CD8-positive, alpha-beta memory T cell (primary cell): Measurements from ENCODE around the gene CLEC11A. TPM values are rescaled to one million over a fixed set of nuclear protein-coding genes. Genes with fewer than 3 reads are reported as not detected.

Experiments
- CTCF ChIA-PET: fragments of 350-600 bp; sonication (Branson Sonifier 250); formaldehyde crosslinking; loops from one replicate; lab custom pipeline; 2021; ENCODE audit warnings: antibody characterized with exemption; lab: Charles Lee
- POLR2A ChIA-PET: fragments of 350-600 bp; sonication (Branson Sonifier 250); formaldehyde crosslinking; loops from one replicate; lab custom pipeline; 2021; ENCODE audit warnings: antibody characterized with exemption; lab: Charles Lee
- DNase-seq, 5 donors: peaks; one replicate each; pipeline versions ENCODE4 v3.0.0 to v3.0.0-alpha.2; 2020 to 2022; ENCODE audit warnings: mixed read lengths in 1 of 5
- H3K27ac ChIP-seq: one replicate; pipeline ENCODE4 v1.7.0; 2013; ENCODE audit warnings: low read depth, mild to moderate bottlenecking, low read length, moderate library complexity
- H3K27me3 ChIP-seq: 2 replicates; pipeline ENCODE4 v1.7.0; 2013; ENCODE audit warnings: low read length, mild to moderate bottlenecking; ENCODE audit not compliant: insufficient read depth, poor library complexity, severe bottlenecking
- H3K36me3 ChIP-seq: 2 replicates; pipeline ENCODE4 v1.7.0; 2013; ENCODE audit warnings: mild to moderate bottlenecking, low read length, moderate library complexity; ENCODE audit not compliant: insufficient read depth
- H3K4me1 ChIP-seq: 2 replicates; pipeline ENCODE4 v1.7.0; 2013; ENCODE audit warnings: mild to moderate bottlenecking, low read length, moderate library complexity; ENCODE audit not compliant: insufficient read depth
- H3K4me3 ChIP-seq: 2 replicates; pipeline ENCODE4 v1.7.0; 2013; ENCODE audit warnings: mild to moderate bottlenecking, low read length
- H3K9me3 ChIP-seq: 2 replicates; pipeline ENCODE4 v1.7.0; 2013; ENCODE audit warnings: mild to moderate bottlenecking, low read length
- H3K27ac Mint-ChIP-seq, 8 donors: one replicate each; pipeline ENCODE4 v1.8.0; 2020 to 2021; ENCODE audit warnings: mixed read lengths in 8 of 8, mild to moderate bottlenecking in 6 of 8, inconsistent platforms in 3 of 8, moderate library complexity in 3 of 8
- H3K27me3 Mint-ChIP-seq, 2 donors: one replicate each; pipeline ENCODE4 v1.8.0; 2020 to 2021; ENCODE audit warnings: mixed read lengths in 2 of 2, mild to moderate bottlenecking in 1 of 2, moderate library complexity in 1 of 2
- H3K36me3 Mint-ChIP-seq, 3 donors: one replicate each; pipeline ENCODE4 v1.8.0; 2020 to 2021; ENCODE audit warnings: mixed read lengths in 3 of 3, inconsistent platforms in 1 of 3, mild to moderate bottlenecking in 1 of 3
- H3K4me1 Mint-ChIP-seq, 3 donors: one replicate each; pipeline ENCODE4 v1.8.0; 2020 to 2021; ENCODE audit warnings: mixed read lengths in 3 of 3, inconsistent platforms in 1 of 3, mild to moderate bottlenecking in 1 of 3
- H3K4me3 Mint-ChIP-seq, 7 donors: one replicate each; pipeline ENCODE4 v1.8.0; 2020 to 2021; ENCODE audit warnings: mixed read lengths in 7 of 7, mild to moderate bottlenecking in 6 of 7, moderate library complexity in 4 of 7, inconsistent platforms in 2 of 7
- H3K9me3 Mint-ChIP-seq, 5 donors: one replicate each; pipeline ENCODE4 v1.8.0; 2020 to 2022; ENCODE audit warnings: mixed read lengths in 5 of 5, mild to moderate bottlenecking in 3 of 5, moderate library complexity in 2 of 5, inconsistent platforms in 1 of 5
- polyA plus RNA-seq: library from polyadenylated mRNA; unstranded; fragments of 300-500 nt; fragmentation: Illumina TruSeq; gene quantifications from one replicate; pipeline ENCODE4 v1.2.3, GENCODE V29; 2021
- total RNA-seq, 2 experiments: library from RNA; stranded (reverse); gene quantifications; one replicate each; pipeline ENCODE4 v1.2.3, GENCODE V29; 2021

The CLEC11A gene
- total and polyA plus RNA-seq, 3 experiments from 2014 or later = 0.31 to 1.9 (median 0.53) TPM

DNA sequence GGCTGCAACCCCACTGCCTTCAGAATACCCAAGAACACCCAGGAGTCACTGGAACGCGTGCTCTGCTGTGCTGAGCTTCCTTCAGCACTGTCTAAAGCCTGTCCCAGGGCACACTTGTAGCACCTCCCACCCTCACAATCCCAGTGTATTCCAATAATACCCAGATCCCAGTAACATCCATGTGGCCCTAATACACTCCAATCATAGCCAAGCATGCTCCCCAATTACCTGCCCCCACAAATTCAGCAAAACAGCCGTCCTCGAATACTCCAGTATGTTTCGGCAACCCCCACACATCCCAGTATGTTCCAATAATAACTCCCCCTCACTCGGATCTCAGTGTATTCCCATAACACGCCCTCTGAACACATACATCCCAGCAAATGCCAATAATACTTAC, 32.7 kb upstream of the CLEC11A start:
- Histone ChIP-seq H3K36me3 (no peaks in the 10 kb centered on the region), H3K27me3 (peaks cover 20% of the 10 kb centered on the region), H3K27ac (no peak overlapping the region), H3K4me3 (no peak overlapping the region), H3K9me3 (no peaks in the 10 kb centered on the region), H3K4me1 (no peaks in the 10 kb centered on the region)
- Mint-ChIP-seq H3K9me3 (peaks cover 0 to 7% (median 0%) of the 10 kb centered on the region in 5 donors), H3K4me1 (no peaks in the 10 kb centered on the region), H3K27me3 (peaks cover 17 to 57% of the 10 kb centered on the region in 2 donors), H3K36me3 (no peaks in the 10 kb centered on the region), H3K4me3 (no peak overlapping the region), H3K27ac (no peak overlapping the region)
- ChIA-PET CTCF (no interaction called here), POLR2A (no interaction called here)
- DNase-seq = no peak

- Mint-ChIP-seq H3K36me3 (no peaks in the 10 kb centered on the region), H3K27ac (no peak overlapping the region), H3K4me1 (no peaks in the 10 kb centered on the region), H3K4me3 (no peak overlapping the region), H3K27me3 (peaks cover 28 to 68% of the 10 kb centered on the region in 2 donors), H3K9me3 (peaks cover 0 to 4% (median 2%) of the 10 kb centered on the region in 5 donors)
- POLR2A ChIA-PET = no interaction called here
- Histone ChIP-seq H3K27ac (no peak overlapping the region), H3K27me3 (peaks cover 20% of the 10 kb centered on the region), H3K4me3 (no peak overlapping the region), H3K9me3 (no peaks in the 10 kb centered on the region), H3K36me3 (no peaks in the 10 kb centered on the region), H3K4me1 (no peaks in the 10 kb centered on the region)
- DNase-seq = no peak
- CTCF ChIA-PET = no interaction called here
Measured at GRCh38 chr19:50693064-50693975, 29.8 kb upstream of the CLEC11A start.

DNA sequence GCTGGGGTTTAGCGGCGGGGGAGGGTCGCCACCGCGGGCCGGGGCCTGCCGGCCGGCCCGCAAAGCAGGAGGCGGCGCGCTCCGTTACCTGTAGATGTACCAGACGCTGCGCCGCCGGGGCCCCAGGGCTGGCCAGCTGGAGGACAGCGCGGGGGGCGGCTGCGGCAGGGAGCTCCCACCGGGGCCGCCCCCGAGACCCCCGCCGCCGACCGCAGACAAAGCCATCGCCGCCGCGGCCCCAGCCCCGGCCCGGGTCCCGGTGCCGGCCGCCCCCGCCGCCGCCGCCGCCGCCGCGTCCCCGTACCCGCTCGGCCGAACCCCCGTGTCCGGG, 28.4 kb upstream of the CLEC11A start:
- DNase-seq = no peak
- no peak overlapping the region for H3K4me3 ChIP-seq
- H3K36me3 ChIP-seq = no peaks in the 10 kb centered on the region
- peaks cover 20% of the 10 kb centered on the region for H3K27me3 ChIP-seq
- POLR2A ChIA-PET = no interaction called here
- no peak overlapping the region for H3K27ac Mint-ChIP-seq
- H3K27ac ChIP-seq = no peak overlapping the region
- H3K36me3 Mint-ChIP-seq = no peaks in the 10 kb centered on the region
- peaks cover 0 to 5% (median 2%) of the 10 kb centered on the region in 5 donors for H3K9me3 Mint-ChIP-seq
- no peaks in the 10 kb centered on the region for H3K9me3 ChIP-seq
- H3K4me3 Mint-ChIP-seq = no peak overlapping the region
- peaks cover 31 to 73% of the 10 kb centered on the region in 2 donors for H3K27me3 Mint-ChIP-seq
- CTCF ChIA-PET = no interaction called here
- no peaks in the 10 kb centered on the region for H3K4me1 ChIP-seq
- no peaks in the 10 kb centered on the region for H3K4me1 Mint-ChIP-seq

DNA sequence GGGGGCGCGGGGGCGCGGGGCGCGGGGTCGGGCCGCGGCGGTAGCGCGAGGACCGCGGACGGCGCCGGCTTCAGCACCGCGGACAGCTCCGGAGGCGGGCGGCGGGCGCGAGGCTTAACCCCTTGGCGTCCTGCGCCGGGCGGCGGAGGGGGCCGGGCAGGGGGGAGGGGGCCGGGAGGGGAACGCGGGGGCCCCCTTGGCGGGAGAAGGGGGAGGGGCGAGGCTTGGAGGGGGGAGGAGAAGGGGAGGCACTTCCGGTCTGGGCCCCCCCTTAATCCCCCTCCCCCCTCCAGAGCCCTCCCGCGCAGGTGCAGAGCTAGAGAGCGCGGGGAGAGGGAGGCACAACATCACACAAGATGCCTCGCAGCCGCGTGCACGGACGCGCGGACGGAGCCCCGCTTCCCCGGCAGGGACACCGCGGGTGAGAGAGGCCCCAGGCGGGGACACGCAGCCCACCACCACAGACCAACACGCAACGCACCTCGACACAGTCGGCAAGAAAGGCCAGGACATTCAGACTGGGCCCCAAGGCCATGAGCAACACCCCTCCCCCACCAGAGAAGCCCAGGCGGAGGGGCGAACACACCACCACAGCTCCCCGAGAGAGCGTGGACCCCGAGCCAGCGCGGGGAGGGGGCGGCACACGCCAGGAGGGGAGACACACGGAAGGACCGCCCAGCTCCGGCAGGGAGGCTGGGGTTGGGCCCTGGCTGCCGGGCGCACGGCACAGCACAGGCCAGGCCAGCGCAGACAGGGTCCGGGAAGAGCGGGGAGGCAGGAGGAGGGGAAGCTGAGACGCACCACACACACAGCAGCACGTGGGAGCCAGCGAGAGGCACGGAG, 27.7 kb upstream of the CLEC11A start:
- Mint-ChIP-seq H3K27me3 (peaks cover 31 to 71% of the 10 kb centered on the region in 2 donors), H3K27ac (no peak overlapping the region), H3K36me3 (no peaks in the 10 kb centered on the region), H3K9me3 (peaks cover 0 to 5% (median 2%) of the 10 kb centered on the region in 5 donors), H3K4me3 (no peak overlapping the region), H3K4me1 (no peaks in the 10 kb centered on the region)
- peaks cover 20% of the 10 kb centered on the region for H3K27me3 ChIP-seq
- H3K27ac ChIP-seq = no peak overlapping the region
- H3K9me3 ChIP-seq = no peaks in the 10 kb centered on the region
- no peaks in the 10 kb centered on the region for H3K4me1 ChIP-seq
- POLR2A ChIA-PET = no interaction called here
- no peaks in the 10 kb centered on the region for H3K36me3 ChIP-seq
- H3K4me3 ChIP-seq = no peak overlapping the region
- CTCF ChIA-PET = no interaction called here
- peak in 1 of 5 donors; percentile 33 for DNase-seq

DNA sequence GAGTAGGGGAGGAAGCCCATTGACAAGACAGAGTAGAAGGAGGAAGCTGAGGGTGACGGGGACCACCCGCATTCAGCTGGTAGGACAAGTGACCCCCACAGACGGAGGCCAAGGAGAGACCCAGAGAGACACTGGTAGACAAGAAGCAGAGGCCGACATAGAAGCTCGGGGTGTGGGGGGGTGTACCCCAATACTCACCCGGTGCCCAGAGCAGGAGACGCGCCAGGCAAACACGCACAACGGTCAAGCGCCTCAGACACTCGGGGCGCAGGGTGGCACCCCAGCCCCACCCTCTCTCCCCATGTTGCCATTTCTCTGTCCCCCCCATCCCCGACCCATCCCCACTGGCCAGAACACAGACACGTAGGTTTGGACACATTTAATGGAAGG, 27.1 kb upstream of the CLEC11A start:
- CTCF ChIA-PET = no interaction called here
- peaks cover 0 to 5% (median 2%) of the 10 kb centered on the region in 5 donors for H3K9me3 Mint-ChIP-seq
- H3K27ac Mint-ChIP-seq = no peak overlapping the region
- no peak overlapping the region for H3K4me3 ChIP-seq
- no peaks in the 10 kb centered on the region for H3K36me3 ChIP-seq
- no peaks in the 10 kb centered on the region for H3K36me3 Mint-ChIP-seq
- no peak for DNase-seq
- H3K27ac ChIP-seq = no peak overlapping the region
- H3K27me3 ChIP-seq = peaks cover 18% of the 10 kb centered on the region
- H3K4me3 Mint-ChIP-seq = no peak overlapping the region
- no peaks in the 10 kb centered on the region for H3K4me1 ChIP-seq
- POLR2A ChIA-PET = no interaction called here
- no peaks in the 10 kb centered on the region for H3K4me1 Mint-ChIP-seq
- H3K27me3 Mint-ChIP-seq = peaks cover 34 to 70% of the 10 kb centered on the region in 2 donors
- H3K9me3 ChIP-seq = no peaks in the 10 kb centered on the region

DNA sequence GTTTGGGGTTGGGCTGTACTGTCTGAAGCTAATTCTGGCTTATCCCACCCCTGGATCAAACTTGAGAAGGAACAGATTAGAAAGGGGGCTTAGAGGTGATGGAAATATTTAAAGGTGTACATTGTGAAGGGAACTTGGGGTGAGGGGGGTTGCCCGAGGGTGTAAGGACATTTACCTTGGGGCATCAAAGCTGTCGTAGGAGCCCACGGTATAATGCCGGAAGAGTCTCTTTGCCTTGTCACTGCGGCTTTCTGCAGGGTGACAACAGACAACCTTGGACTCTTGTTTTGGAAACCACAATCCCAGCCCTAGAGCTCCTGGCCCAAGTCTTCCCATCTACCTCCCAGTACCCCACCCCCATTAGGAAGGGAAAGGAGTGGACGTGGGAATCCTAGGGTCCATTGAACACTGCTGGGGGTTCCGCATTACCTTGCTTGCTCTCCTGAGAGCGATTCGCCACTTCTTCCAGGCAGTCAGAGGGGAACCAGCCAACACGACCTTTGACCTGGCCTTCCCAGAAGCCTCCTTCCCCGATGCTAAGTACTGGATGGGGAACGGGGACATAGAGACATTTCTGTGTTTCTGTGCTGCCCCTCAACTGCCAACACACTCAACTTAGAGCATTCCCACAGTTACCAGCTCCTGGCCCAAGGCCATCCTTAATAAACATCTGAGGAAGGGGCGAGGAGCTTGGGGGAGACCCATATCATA, 25.6 kb upstream of the CLEC11A start:
- ChIA-PET CTCF (no interaction called here), POLR2A (no interaction called here)
- Histone ChIP-seq H3K4me1 (no peaks in the 10 kb centered on the region), H3K27ac (no peak overlapping the region), H3K9me3 (no peaks in the 10 kb centered on the region), H3K4me3 (no peak overlapping the region), H3K36me3 (no peaks in the 10 kb centered on the region), H3K27me3 (peaks cover 9% of the 10 kb centered on the region)
- Mint-ChIP-seq H3K9me3 (peaks cover 0 to 2% (median 2%) of the 10 kb centered on the region in 5 donors), H3K4me3 (no peak overlapping the region), H3K36me3 (no peaks in the 10 kb centered on the region), H3K4me1 (no peaks in the 10 kb centered on the region), H3K27ac (peak overlapping the region in 1 of 8 donors; percentile 58), H3K27me3 (peaks cover 32 to 64% of the 10 kb centered on the region in 2 donors)
- no peak for DNase-seq

DNA sequence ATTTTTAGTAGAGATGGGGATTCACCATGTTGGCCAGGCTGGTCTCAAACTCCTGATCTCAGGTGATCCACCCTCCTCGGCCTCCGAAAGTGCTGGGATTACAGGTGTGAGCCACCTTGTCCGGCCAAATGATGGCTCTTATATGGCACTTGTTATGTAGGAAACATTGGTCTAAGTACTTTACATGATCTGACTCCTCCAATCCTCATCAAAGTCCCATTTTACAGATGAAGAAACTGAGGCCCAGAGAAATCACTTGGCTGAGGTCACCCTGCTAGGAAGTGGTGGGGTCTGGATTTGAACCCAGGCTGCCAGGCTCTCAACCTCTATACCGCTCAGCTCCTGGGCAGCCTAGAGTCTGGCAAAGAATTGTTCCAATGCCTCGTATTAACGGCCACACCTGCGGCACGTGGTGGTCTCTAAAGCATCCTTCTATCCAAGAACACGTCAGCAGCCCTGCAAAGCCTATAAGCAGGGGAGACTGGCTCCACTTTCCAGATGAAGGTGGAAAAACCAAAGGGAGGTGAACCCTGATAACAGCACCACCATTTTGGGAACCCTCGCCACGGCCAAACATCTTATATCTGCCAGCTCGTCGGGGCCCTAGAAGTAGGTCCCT, 21.7 kb upstream of the CLEC11A start:
- Histone ChIP-seq H3K27me3 (peaks cover 5% of the 10 kb centered on the region), H3K9me3 (no peaks in the 10 kb centered on the region), H3K27ac (no peak overlapping the region), H3K4me1 (no peaks in the 10 kb centered on the region), H3K36me3 (no peaks in the 10 kb centered on the region), H3K4me3 (no peak overlapping the region)
- DNase-seq = no peak
- CTCF ChIA-PET = no interaction called here
- peaks cover 0 to 2% (median 2%) of the 10 kb centered on the region in 5 donors for H3K9me3 Mint-ChIP-seq
- no peaks in the 10 kb centered on the region for H3K4me1 Mint-ChIP-seq
- no peak overlapping the region for H3K27ac Mint-ChIP-seq
- H3K4me3 Mint-ChIP-seq = no peak overlapping the region
- H3K36me3 Mint-ChIP-seq = no peaks in the 10 kb centered on the region
- POLR2A ChIA-PET = no interaction called here
- peaks cover 30 to 63% of the 10 kb centered on the region in 2 donors for H3K27me3 Mint-ChIP-seq
